Colonic mucosa (tissue), 4 donors: ENCODE results near the gene RAE1. TPM values are rescaled to one million over a fixed set of nuclear protein-coding genes. Genes with fewer than 3 reads are reported as not detected.

Source experiments
- DNase-seq: peaks from one replicate; pipeline ENCODE4 v3.0.0-alpha.2; 2020
- H3K27ac ChIP-seq: fragments of 200-600 bp; one replicate; pipeline ENCODE4 v1.8.0; 2021
- H3K27me3 ChIP-seq: fragments of 200-600 bp; one replicate; pipeline ENCODE4 v1.8.0; 2021
- H3K36me3 ChIP-seq: fragments of 200-600 bp; one replicate; pipeline ENCODE4 v1.8.0; 2021
- H3K4me1 ChIP-seq: fragments of 200-600 bp; one replicate; pipeline ENCODE4 v1.8.0; 2021; ENCODE audit warnings: mild to moderate bottlenecking
- H3K4me3 ChIP-seq: fragments of 200-600 bp; one replicate; pipeline ENCODE4 v1.8.0; 2021
- H3K9ac ChIP-seq, 2 donors: one replicate each; pipeline ENCODE4 v1.7.0; 2013; ENCODE audit warnings: control low read depth in 2 of 2, low read depth in 2 of 2, low read length in 2 of 2
- H3K9me3 ChIP-seq: fragments of 200-600 bp; one replicate; pipeline ENCODE4 v1.8.0; 2021
- CTCF ChIP-seq: fragments of 200-600 bp; IDR thresholded peaks from one replicate; pipeline ENCODE4 v1.8.0; 2022; ENCODE audit warnings: antibody characterized with exemption, mild to moderate bottlenecking
- intact Hi-C: fragments of 100-400 bp; cut with DNase I; formaldehyde crosslinking; loops from one replicate; pipeline ENCODE4 v1.14.1; 2022
- total RNA-seq, 2 donors: library from RNA; stranded (reverse); fragmentation: NEBNext Ultra II Directional in 1 of 2; extraction: Animal tissue kit (Norgen Biotek cat#: 25700) in 1 of 2; gene quantifications; one replicate each; pipeline ENCODE4 v1.2.1, GENCODE V29; 2021
- donor health status: healthy.
- donor health status: DM: no; HTN: no; CAD: no.
- donor health status: DM: no; HTN: no; CAD: no.

Gene RAE1
- total RNA-seq, 2 donors from 2014 or later = 20.3 to 29.3 TPM

DNA sequence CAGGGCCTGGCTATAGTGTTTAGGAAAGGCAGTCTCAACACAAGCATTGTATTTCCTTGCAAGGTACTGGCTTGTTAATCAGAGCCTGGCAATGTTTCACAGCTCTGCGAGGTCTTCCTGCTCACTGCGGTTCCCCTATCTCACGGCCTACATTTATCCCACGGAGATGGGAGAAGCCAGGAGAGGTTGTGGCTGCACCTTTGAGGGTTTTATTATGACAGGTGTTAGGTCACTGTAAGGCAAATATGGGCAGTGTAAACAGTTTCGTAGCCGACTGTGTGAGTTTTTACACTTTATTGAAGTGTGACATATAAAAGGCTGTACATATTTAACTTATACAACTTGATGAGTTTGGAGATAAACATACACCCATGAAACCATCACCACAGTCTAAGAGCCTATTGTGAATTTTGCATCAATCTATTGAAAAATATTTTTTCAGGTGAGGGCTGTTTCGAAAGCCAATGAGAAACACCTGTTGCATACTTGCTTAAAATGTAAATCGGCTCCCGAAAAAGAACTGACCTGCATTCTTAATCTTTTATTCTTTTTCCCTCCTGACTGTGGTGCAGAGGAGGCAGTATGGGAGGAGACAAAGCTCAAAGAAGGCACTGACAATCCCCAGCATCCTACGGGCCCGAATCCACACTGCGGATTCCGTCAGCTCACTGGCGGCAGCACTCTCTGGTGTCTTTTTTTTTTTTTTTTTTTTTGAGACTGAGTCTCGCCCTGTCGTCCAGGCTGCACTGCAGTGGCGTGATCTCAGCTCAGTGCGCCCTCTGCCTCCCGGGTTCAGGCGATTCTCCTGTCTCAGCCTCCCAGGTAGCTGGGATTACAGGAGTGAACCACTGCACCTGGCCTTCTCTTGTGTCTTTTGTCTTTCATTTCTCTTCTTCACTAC lies 32.6 kb downstream of the RAE1 start:
- no peak for TF ChIP-seq CTCF
- H3K4me1 ChIP-seq = peaks cover 11% of the 10 kb centered on the region
- DNase-seq = peak; percentile 79
- H3K4me3 ChIP-seq = no peak overlapping the region
- H3K27me3 ChIP-seq = no peaks in the 10 kb centered on the region
- no peaks in the 10 kb centered on the region for H3K36me3 ChIP-seq
- H3K9ac ChIP-seq = peak overlapping the region in 1 of 2 donors; percentile 68
- intact Hi-C loops = no loop called here
- peak overlapping the region; percentile 50 for H3K27ac ChIP-seq
- no peaks in the 10 kb centered on the region for H3K9me3 ChIP-seq

DNA sequence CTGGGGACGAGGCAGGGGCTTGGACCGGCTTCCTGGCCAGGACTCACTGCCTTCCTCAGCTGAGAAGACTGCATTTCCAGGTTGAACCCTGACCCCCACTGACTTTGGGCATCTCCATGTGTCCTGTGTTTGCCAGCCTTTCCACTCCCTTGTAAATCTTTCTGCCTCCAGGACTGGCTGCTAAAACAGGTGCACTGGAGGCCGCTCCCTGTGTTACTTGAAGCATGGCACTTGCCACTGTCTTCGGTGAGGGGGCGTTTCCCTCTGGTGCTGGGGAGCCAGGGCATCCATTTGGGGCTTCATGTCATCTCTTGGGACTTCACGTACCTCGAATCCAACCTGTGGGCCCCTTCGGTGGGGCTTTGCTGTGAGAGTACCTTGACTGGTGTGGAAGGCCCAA lies 33.4 kb downstream of the RAE1 start:
- intact Hi-C loops = no loop called here
- peak; percentile 76 for DNase-seq
- H3K9me3 ChIP-seq = no peaks in the 10 kb centered on the region

GRCh38 chr20:57384953-57385761 lies 34.1 kb downstream of the RAE1 start:
- no peaks in the 10 kb centered on the region for H3K27me3 ChIP-seq
- peaks cover 15% of the 10 kb centered on the region for H3K4me1 ChIP-seq
- DNase-seq = no peak
- no peaks in the 10 kb centered on the region for H3K9me3 ChIP-seq
- peak overlapping the region in 1 of 2 donors; percentile 68 for H3K9ac ChIP-seq
- peak overlapping the region; percentile 50 for H3K27ac ChIP-seq
- no peak for TF ChIP-seq CTCF
- intact Hi-C loops = no loop called here
- no peaks in the 10 kb centered on the region for H3K36me3 ChIP-seq
- H3K4me3 ChIP-seq = no peak overlapping the region

More for the DNA sequence above, 33.4 kb downstream of the RAE1 start:
- Histone ChIP-seq H3K36me3 (no peaks in the 10 kb centered on the region), H3K4me3 (no peak overlapping the region), H3K9ac (peak overlapping the region in 1 of 2 donors; percentile 68), H3K27ac (peak overlapping the region; percentile 50), H3K4me1 (peaks cover 11% of the 10 kb centered on the region), H3K27me3 (no peaks in the 10 kb centered on the region)
- no peak for TF ChIP-seq CTCF

GRCh38 chr20:57385940-57386339 lies 34.9 kb downstream of the RAE1 start:
- no peak for DNase-seq
- H3K4me3 ChIP-seq = no peak overlapping the region
- no peaks in the 10 kb centered on the region for H3K36me3 ChIP-seq
- no peak overlapping the region for H3K9ac ChIP-seq
- H3K27ac ChIP-seq = no peak overlapping the region
- peaks cover 15% of the 10 kb centered on the region for H3K4me1 ChIP-seq
- TF ChIP-seq CTCF = no peak
- H3K9me3 ChIP-seq = no peaks in the 10 kb centered on the region
- H3K27me3 ChIP-seq = no peaks in the 10 kb centered on the region
- intact Hi-C loops = no loop called here

DNA sequence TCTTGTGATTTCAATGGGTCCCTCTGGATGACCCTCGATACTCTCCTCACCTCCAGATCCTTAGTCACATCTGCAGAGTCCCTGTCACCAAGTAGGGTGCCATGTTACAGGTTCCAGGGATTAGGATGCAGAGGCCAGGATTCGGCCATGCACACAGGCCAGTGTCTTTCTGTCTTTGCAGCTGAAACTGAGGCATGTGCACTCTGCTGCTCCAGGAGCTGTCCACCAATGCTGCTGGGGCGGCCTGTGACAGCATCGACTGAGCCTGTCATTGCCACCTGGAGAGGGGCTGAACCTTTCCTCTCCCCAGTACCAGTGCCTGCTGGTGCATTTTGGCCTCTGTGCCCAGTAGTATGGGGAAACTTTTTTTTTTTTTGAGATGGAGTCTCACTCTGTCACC lies 35.7 kb downstream of the RAE1 start:
- H3K36me3 ChIP-seq = no peaks in the 10 kb centered on the region
- H3K4me1 ChIP-seq = peaks cover 15% of the 10 kb centered on the region
- intact Hi-C loops = no loop called here
- no peak overlapping the region for H3K27ac ChIP-seq
- no peak for DNase-seq
- TF ChIP-seq CTCF = no peak
- H3K9me3 ChIP-seq = no peaks in the 10 kb centered on the region
- no peak overlapping the region for H3K9ac ChIP-seq
- no peaks in the 10 kb centered on the region for H3K27me3 ChIP-seq
- no peak overlapping the region for H3K4me3 ChIP-seq
